Activated naive CD8-positive, alpha-beta T cell treated with anti-CD3 and anti-CD28 coated beads for 36 hours (primary cell): ENCODE measurements around the gene KATNIP. TPM values are rescaled to one million over a fixed set of nuclear protein-coding genes. Genes with fewer than 3 reads are reported as not detected.
"Not testable (repeated sequence)": the region's sequence is repeated elsewhere in the genome, so short reads cannot be mapped to it uniquely, and the experiment has no call there.

ENCODE experiments used
- DNase-seq: peaks from one replicate; pipeline ENCODE4 v3.0.0; 2021
- H3K27ac Mint-ChIP-seq: one replicate; pipeline ENCODE4 v1.8.0; 2022; ENCODE audit warnings: mild to moderate bottlenecking, moderate library complexity, mixed read lengths
- H3K27me3 Mint-ChIP-seq: one replicate; pipeline ENCODE4 v1.8.0; 2022; ENCODE audit warnings: mild to moderate bottlenecking, mixed read lengths
- H3K36me3 Mint-ChIP-seq: one replicate; pipeline ENCODE4 v1.8.0; 2021; ENCODE audit warnings: mild to moderate bottlenecking, mixed read lengths
- H3K4me1 Mint-ChIP-seq: one replicate; pipeline ENCODE4 v1.8.0; 2021; ENCODE audit warnings: mixed read lengths
- H3K4me3 Mint-ChIP-seq: one replicate; pipeline ENCODE4 v1.8.0; 2022; ENCODE audit warnings: mild to moderate bottlenecking, moderate library complexity, mixed read lengths
- H3K9me3 Mint-ChIP-seq: one replicate; pipeline ENCODE4 v1.8.0; 2022; ENCODE audit warnings: mixed read lengths
- total RNA-seq, 2 experiments: library from RNA; stranded (reverse); gene quantifications; one replicate each; pipeline ENCODE4 v1.2.3, GENCODE V29; 2021

The KATNIP gene
- total RNA-seq, 2 experiments from 2014 or later, result 10.1 to 10.9 TPM

DNA sequence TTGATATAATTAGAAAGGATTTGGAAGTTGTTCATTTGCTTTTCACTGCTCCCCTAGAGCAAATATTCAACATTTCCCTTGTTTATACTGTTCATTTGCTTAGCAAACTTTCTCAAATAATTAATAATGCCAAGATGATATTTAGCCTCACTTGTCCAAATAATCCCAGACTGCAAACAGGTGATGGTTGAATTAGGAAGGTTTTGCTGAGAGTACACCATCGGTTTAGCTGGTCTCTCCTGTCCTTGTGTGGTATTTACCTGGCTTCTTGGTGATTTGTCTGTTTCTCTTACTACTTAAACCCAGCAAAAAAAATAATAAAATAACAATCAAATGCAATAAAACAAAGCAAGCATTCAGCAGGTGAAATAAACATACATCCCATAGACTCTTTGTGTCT, 6.5 kb downstream of the KATNIP start:
- H3K27me3 Mint-ChIP-seq, result no peaks in the 10 kb centered on the region
- H3K4me3 Mint-ChIP-seq, result no peak overlapping the region
- H3K36me3 Mint-ChIP-seq, result no peaks in the 10 kb centered on the region
- no peaks in the 10 kb centered on the region for H3K9me3 Mint-ChIP-seq
- no peak overlapping the region for H3K27ac Mint-ChIP-seq
- H3K4me1 Mint-ChIP-seq, result peaks cover 2% of the 10 kb centered on the region
- no peak for DNase-seq

DNA sequence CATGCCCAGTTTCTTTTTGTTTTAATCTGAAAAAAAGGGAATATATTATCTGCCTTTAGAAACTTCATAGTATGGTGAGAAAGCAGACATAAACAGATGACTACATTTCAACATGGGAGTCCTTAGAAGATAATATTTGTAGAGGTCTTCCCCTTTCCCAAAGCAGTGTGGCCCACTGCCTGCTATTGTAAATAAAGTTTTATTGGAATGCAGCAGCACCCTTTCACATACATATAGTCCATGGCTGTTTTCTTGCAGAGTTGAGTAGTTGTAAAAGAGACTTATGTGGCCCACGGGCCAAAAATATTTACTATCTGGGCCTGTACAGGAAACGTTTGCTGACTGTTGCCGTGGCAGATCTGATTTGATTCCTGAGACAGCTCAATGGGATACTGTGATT, 8.5 kb downstream of the KATNIP start:
- H3K27me3 Mint-ChIP-seq, result no peaks in the 10 kb centered on the region
- peaks cover 2% of the 10 kb centered on the region for H3K4me1 Mint-ChIP-seq

DNA sequence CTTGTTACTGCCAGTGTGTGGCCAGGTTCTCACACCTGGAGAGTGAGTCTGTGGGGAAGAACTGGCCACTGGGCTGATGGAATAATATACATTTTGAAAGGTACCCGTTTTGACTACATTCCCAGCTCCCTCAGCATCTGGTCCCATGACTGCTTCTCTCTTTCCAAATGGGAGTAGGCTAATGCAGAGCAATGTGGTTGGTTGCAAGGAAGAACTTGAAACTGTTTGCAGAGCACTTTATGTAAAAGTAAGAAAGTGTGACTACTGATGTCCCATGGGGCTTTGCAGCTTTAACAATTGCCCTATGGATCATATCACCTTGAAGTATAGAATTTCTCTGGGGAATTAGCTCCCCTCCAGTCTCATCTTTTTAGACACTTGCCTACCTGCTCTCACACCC, 9.0 kb downstream of the KATNIP start:
- H3K27ac Mint-ChIP-seq, result no peak overlapping the region
- no peak for DNase-seq
- no peaks in the 10 kb centered on the region for H3K27me3 Mint-ChIP-seq
- H3K9me3 Mint-ChIP-seq, result no peaks in the 10 kb centered on the region
- peaks cover under 1% of the 10 kb centered on the region for H3K4me1 Mint-ChIP-seq
- no peaks in the 10 kb centered on the region for H3K36me3 Mint-ChIP-seq
- no peak overlapping the region for H3K4me3 Mint-ChIP-seq

More for the DNA sequence above, 8.5 kb downstream of the KATNIP start:
- no peak for DNase-seq
- H3K27ac Mint-ChIP-seq, result no peak overlapping the region
- H3K9me3 Mint-ChIP-seq, result no peaks in the 10 kb centered on the region
- no peak overlapping the region for H3K4me3 Mint-ChIP-seq
- no peaks in the 10 kb centered on the region for H3K36me3 Mint-ChIP-seq

DNA sequence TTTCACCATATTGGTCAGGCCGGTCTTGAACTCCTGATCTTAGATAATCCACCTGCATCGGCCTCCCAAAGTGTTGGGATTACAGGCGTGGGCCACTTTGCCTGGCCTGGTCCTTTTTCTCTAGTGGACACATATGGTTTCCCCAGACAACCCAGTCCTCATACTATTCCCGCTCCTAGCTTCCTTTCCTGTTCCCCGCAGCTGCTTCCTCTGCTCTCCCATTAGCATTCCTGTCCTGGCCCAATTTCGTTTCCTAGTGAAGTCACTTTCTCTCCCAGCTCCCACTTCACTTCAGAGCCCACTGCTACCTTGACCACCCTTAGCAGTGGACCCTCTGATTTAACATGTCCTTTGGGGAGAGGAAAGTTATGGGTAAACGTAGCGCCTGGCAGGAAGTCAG, 11.3 kb downstream of the KATNIP start:
- Mint-ChIP-seq H3K9me3 (no peaks in the 10 kb centered on the region), H3K27me3 (no peaks in the 10 kb centered on the region), H3K4me3 (no peak overlapping the region), H3K36me3 (no peaks in the 10 kb centered on the region), H3K27ac (no peak overlapping the region), H3K4me1 (no peaks in the 10 kb centered on the region)
- no peak for DNase-seq

DNA sequence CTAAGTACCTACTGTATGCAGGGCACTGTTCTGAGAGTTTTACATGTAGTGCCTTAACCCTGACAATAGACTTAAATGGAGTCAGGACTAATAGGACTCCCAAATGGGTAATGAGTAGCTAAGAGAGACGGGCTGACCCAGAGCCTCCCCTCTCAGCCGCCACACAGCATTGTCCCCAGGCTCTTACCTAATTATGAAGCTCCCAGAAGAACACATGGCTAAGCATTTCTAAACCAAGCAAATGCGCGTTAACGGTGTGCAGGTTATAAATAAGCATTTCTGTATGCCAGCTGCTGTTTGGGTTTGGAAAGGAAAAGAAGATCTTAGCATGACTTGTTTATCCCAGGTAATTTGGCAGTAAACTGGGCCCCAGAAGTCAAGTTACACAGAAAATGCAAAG, 14.3 kb downstream of the KATNIP start:
- no peaks in the 10 kb centered on the region for H3K27me3 Mint-ChIP-seq
- H3K4me3 Mint-ChIP-seq, result no peak overlapping the region
- no peaks in the 10 kb centered on the region for H3K9me3 Mint-ChIP-seq
- H3K27ac Mint-ChIP-seq, result no peak overlapping the region
- H3K4me1 Mint-ChIP-seq, result no peaks in the 10 kb centered on the region
- DNase-seq, result no peak
- H3K36me3 Mint-ChIP-seq, result no peaks in the 10 kb centered on the region

DNA sequence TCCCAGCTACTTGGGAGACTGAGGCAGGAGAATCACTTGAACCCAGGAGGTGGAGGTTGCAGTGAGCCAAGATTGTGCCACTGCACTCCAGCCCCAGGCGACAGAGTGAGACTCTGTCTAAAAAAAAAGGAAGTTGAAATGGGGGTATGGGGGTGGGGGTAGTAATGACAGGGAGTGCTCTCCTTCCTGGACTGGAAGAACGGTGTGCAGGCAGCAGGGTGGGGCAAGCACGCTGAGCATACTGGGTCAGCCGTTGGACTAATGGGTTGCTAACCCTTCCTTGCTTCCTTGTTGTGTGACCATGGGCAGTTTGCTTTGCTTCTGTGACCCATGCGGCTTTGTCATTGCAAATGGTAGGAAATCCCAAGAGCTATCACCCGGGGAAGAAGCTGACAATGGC, 16.5 kb downstream of the KATNIP start:
- no peak overlapping the region for H3K27ac Mint-ChIP-seq
- H3K36me3 Mint-ChIP-seq, result no peaks in the 10 kb centered on the region
- no peaks in the 10 kb centered on the region for H3K4me1 Mint-ChIP-seq
- H3K4me3 Mint-ChIP-seq, result no peak overlapping the region
- H3K27me3 Mint-ChIP-seq, result no peaks in the 10 kb centered on the region
- H3K9me3 Mint-ChIP-seq, result no peaks in the 10 kb centered on the region
- DNase-seq, result no peak

DNA sequence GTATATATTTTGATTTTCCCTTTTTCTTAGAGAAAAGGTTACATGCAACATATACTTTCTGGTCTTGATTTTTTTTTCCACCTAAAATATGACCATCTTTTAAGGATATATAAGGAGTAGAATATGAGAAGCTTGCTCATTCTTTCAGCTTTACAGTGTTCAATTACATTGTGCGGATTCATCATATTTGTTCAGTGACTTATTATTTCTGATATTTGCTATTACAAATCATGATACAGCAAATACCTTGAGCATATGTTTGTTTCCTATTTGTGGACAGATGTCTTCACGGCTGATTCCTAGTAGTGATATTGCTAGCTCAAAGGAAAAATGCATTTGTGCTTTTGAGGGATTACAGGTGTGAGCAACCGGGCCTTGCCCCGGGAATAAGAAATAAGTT, 18.1 kb downstream of the KATNIP start:
- Mint-ChIP-seq H3K9me3 (no peaks in the 10 kb centered on the region), H3K27ac (no peak overlapping the region), H3K36me3 (no peaks in the 10 kb centered on the region), H3K4me3 (no peak overlapping the region), H3K27me3 (no peaks in the 10 kb centered on the region), H3K4me1 (no peaks in the 10 kb centered on the region)
- DNase-seq, result no peak

DNA sequence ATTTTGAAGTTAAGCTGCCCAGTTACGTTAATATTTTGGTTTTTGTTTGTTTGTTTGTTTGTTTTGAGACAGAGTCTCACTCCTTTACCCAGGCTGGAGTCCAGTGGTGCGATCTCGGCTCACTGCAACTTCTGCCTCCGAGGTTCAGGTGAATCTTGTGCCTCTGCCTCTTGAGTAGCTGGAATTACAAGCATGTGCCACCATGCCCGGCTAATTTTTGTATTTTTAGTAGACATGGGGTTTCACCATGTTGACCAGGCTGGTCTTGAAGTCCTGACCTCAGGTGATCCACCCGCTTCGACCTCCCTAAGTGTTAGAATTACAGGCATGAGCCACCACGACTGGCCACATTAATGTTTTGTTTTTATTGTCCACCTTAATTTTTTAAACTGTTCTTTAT, 21.0 kb downstream of the KATNIP start:
- not testable (repeated sequence) for H3K27me3 Mint-ChIP-seq, H3K9me3 Mint-ChIP-seq, H3K27ac Mint-ChIP-seq, DNase-seq, H3K4me3 Mint-ChIP-seq, H3K36me3 Mint-ChIP-seq, H3K4me1 Mint-ChIP-seq

DNA sequence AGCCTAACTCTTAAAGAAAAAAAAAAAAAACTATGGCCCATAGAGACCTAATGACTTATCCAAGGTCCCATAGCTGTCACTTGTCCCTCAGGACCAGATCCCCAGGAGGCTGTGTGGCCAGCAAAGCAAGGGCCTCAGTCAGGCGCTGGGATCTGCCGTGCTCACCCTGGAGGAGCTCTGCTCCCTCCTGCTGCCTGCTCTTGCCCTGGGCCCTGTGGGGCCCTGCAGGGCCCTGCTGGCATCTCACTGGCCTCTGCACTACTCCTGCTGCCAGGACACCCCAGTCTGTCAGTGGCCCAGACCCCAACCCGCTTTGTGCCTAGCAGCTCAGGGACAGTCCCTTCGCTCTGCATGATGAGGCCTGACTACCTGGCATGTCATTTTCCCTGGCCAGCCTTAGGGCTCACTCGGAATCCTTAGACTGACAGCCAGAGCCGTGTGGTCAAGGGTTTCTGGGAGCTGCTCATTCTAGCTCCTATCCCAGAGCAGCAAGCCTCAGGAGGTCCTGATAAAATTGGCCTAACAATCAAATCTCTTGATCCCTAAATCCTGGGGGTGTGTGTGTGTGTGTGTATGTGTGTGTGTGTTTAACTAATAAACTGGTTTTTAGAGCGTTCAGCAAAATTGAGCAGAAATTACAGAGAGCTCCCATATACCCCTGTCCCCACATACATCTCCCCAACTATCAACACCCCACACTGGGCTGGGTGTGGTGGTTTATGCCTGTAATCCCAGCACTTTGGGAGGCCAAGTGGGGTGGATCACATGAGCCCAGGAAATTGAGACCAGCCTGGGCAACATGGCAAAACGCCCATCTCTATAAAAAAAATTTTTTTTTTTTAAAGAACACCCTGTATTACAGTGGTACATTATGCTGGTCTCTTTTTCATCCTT, 21.7 kb downstream of the KATNIP start:
- no peak for DNase-seq
- no peaks in the 10 kb centered on the region for H3K36me3 Mint-ChIP-seq
- H3K4me3 Mint-ChIP-seq, result no peak overlapping the region
- H3K27ac Mint-ChIP-seq, result no peak overlapping the region
- H3K27me3 Mint-ChIP-seq, result no peaks in the 10 kb centered on the region
- no peaks in the 10 kb centered on the region for H3K4me1 Mint-ChIP-seq
- no peaks in the 10 kb centered on the region for H3K9me3 Mint-ChIP-seq

DNA sequence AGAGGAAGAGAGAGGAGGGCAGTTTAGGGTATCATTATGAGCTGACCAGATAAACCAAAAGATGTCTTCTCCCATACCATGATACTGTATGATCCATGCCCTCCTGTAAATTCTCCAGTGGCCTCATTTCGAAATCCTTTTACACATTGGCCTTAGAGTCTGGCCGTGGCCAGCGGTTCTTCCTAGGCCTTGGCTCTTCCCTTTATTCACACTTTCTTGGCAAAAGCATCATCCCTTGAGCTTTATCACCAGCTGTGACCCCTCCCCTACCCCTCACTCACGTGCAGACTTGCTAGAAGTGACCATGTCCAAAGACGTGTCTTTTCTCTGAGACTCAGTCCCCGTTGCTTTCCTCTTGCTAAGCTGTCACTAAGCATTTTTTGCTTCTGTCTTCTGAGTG, 22.8 kb downstream of the KATNIP start:
- Mint-ChIP-seq H3K36me3 (no peaks in the 10 kb centered on the region), H3K27me3 (no peaks in the 10 kb centered on the region), H3K27ac (no peak overlapping the region), H3K9me3 (no peaks in the 10 kb centered on the region), H3K4me3 (no peak overlapping the region), H3K4me1 (no peaks in the 10 kb centered on the region)
- DNase-seq, result no peak

DNA sequence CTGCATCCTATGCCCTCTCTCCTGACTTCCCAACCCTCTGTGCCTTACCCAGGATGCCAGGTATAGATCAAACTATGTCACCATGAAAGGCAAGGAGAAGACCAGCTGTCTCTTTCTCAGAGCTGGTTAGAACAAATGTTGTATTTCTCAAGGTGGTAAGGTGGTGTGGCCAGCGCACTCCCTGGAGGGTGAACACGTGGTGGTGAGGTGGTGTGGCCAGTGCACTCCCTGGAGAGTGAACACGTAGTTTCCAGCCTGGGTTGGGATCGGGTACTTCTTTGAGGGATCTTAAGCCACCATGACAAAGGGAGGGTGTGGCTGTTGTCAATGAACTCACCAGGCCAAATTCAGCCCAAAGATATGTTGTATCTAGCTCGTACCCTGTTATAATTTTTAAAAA, 26.8 kb downstream of the KATNIP start:
- no peak overlapping the region for H3K27ac Mint-ChIP-seq
- peaks cover 4% of the 10 kb centered on the region for H3K36me3 Mint-ChIP-seq
- no peak overlapping the region for H3K4me3 Mint-ChIP-seq
- peaks cover 12% of the 10 kb centered on the region for H3K4me1 Mint-ChIP-seq
- DNase-seq, result no peak
- no peaks in the 10 kb centered on the region for H3K9me3 Mint-ChIP-seq
- H3K27me3 Mint-ChIP-seq, result no peaks in the 10 kb centered on the region

DNA sequence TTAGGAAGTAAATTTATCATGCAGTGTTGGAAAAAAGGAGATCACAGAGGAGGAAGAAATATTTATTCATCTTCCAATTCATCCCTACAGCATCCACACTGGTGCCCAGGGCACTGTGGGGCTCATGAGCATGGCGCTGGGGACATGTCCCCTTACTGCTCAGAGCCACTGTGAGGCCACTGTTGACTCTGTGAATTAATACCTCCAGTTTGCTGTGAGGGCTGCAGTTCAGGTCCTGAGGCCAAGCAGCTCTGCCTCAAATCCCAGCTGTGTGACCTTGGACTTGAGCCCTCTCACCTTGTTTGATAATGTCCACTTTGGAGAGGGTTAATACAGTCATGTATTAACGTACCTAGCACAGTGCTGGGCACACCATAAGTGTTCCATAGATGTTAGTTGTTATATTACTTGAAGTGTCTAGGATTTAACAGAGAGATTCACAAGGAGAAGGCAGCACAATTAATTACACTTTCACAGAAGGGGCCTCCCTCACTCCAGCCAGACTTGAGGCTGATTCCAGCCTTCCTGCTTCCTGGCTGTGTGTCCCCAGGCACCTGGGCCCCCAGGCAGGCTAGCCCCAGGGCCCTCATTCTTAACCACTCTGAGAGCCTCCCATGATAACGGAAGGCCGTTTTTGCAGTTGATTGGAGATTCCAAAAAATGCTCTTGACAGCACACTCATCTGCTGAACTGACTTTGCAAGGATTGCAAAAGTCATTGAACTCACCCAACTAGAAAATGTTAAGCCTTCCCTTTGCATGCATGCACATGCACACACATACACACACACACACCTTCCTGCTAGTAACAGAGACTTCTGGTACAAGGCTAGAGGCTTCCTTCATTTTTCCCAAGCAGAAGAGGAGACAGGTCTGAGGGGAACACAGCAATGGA, 29.4 kb downstream of the KATNIP start:
- H3K36me3 Mint-ChIP-seq, result peaks cover 18% of the 10 kb centered on the region
- peak overlapping the region; percentile 42 for H3K27ac Mint-ChIP-seq
- peaks cover 12% of the 10 kb centered on the region for H3K4me1 Mint-ChIP-seq
- no peak overlapping the region for H3K4me3 Mint-ChIP-seq
- no peak for DNase-seq
- H3K9me3 Mint-ChIP-seq, result no peaks in the 10 kb centered on the region
- H3K27me3 Mint-ChIP-seq, result no peaks in the 10 kb centered on the region

DNA sequence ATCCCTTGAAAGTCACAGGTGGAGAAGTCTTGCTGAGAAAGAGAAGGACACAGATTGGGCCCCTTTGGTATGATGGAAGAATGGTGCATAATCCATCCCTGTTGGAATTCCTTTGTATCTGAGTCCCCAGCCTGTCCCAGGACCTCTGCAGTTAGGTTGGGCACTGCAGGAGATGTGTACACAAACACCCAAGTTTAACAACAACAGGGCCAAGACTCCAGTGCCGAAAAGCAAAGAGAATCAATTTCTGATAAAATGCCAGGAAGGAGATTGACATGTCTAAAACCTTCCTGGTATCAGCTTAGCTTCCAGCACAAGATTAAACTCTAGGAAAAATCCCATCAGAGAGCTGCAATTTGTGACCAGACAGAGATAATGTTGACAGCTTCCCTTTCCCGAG, 32.9 kb downstream of the KATNIP start:
- Mint-ChIP-seq H3K27ac (no peak overlapping the region), H3K36me3 (peaks cover 25% of the 10 kb centered on the region), H3K27me3 (no peaks in the 10 kb centered on the region), H3K4me3 (no peak overlapping the region), H3K9me3 (no peaks in the 10 kb centered on the region), H3K4me1 (peaks cover 12% of the 10 kb centered on the region)
- no peak for DNase-seq

DNA sequence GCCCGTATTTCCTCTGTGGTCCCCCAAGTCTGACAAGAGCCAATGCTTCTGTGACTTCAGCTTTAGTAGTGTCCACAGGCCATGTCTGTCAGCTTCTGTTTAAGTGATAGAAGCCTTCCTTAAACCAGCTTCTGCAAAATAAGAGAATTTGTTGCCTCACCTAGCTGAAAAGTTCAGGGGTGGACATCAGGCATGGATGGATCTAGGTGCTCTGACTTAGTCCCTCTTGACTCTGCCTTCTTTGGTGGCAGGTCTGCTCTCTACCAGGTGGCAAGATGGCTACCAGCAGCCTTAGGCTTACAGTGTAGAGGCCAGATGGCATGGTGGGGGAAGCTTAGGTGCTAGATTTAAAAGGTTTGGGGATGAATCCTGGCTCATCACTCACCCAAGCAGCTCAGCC, 33.7 kb downstream of the KATNIP start:
- H3K36me3 Mint-ChIP-seq, result peaks cover 25% of the 10 kb centered on the region
- no peak for DNase-seq
- peaks cover 7% of the 10 kb centered on the region for H3K4me1 Mint-ChIP-seq
- H3K9me3 Mint-ChIP-seq, result no peaks in the 10 kb centered on the region
- H3K27me3 Mint-ChIP-seq, result no peaks in the 10 kb centered on the region
- no peak overlapping the region for H3K27ac Mint-ChIP-seq
- no peak overlapping the region for H3K4me3 Mint-ChIP-seq

DNA sequence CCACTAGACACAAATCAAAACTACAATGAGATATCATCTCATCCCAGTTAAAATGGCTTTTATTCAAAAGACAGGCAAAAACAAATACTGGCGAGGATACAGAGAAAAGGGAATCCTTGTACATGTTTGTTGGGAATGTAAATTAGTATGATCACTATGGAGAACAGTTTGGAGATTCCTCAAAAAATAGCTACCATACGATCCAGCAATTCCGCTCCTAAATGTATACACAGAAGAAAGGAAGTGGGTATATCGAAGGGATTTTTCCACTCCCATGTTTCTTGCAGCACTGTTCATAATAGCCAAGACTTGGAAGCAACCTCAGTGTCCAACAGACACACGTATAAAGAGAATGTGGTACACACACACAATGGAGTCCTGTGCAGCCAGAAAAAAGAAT, 35.3 kb downstream of the KATNIP start:
- H3K27ac Mint-ChIP-seq, result no peak overlapping the region
- no peak overlapping the region for H3K4me3 Mint-ChIP-seq
- H3K36me3 Mint-ChIP-seq, result peaks cover 28% of the 10 kb centered on the region
- no peaks in the 10 kb centered on the region for H3K4me1 Mint-ChIP-seq
- H3K9me3 Mint-ChIP-seq, result no peaks in the 10 kb centered on the region
- H3K27me3 Mint-ChIP-seq, result no peaks in the 10 kb centered on the region
- DNase-seq, result no peak
